Spleen (tissue), 7 donors: ENCODE measurements around the gene EPHA8.

ENCODE experiments used
- CTCF ChIP-seq, 11 experiments: fragments of 200-600 bp in 7 of 11; fragments of 450-650 bp in 4 of 11; sonication (generic) in 4 of 11; IDR thresholded peaks in 8 of 11; conservative IDR thresholded peaks in 3 of 11; 1 replicate in 7 of 11; 2 replicates in 4 of 11; pipeline versions ENCODE4 v1.4.0 to v1.8.0; 2016 to 2021; ENCODE audit warnings: antibody characterized with exemption in 11 of 11, inconsistent platforms in 4 of 11, mild to moderate bottlenecking in 1 of 11
- POLR2A ChIP-seq, 3 donors: fragments of 450-650 bp; IDR thresholded peaks; one replicate each; pipeline ENCODE4 v1.5.1; 2017; ENCODE audit warnings: antibody characterized with exemption in 3 of 3, mild to moderate bottlenecking in 1 of 3
- POLR2AphosphoS5 ChIP-seq, 3 donors: sonication (generic); formaldehyde crosslinking; IDR thresholded peaks; one replicate each; pipeline ENCODE4 v1.5.1; 2017; ENCODE audit warnings: antibody characterized with exemption in 3 of 3
- donor health status: DM: no; HTN: no; CAD: no; lungs with moderate emphysema.
- donor health status: DM: no; HTN: no; CAD: no.
- donor health status: DM: no; HTN: no; CAD: no.

DNA sequence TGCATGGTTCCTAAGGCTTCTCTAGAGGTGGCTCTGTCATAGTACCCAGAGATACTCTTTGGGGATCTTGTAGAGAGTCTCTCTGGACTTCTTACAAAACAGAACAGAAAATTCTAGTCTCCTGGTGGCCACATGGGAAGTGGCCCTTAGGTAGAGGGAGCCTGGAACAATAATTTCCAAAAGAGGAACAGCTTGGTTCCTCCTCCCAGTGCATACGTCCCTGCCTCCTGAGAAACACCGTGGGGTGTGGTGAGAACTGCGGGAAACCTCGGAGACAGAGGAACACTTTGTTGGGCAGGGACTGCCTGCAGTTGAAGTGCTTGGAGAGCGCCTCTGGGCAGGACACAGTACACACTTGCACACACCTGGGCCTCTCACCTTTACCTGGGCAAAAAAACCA lies 38.8 kb upstream of the EPHA8 start:
- TF ChIP-seq CTCF (IDR thresholded peaks at IDR 0.05 in 8 of 11, conservative IDR thresholded peaks at IDR 0.05 in 3 of 11): no peak
- no peak for TF ChIP-seq POLR2A (IDR thresholded peaks at IDR 0.05)
- no peak for TF ChIP-seq POLR2AphosphoS5 (IDR thresholded peaks at IDR 0.05)
